Glutamatergic neuron (in vitro differentiated cells): ENCODE measurements around the gene TTC39A. TPM values are rescaled to one million over a fixed set of nuclear protein-coding genes. Genes with fewer than 3 reads are reported as not detected.

ENCODE experiments used
- DNase-seq: peaks from one replicate; pipeline ENCODE4 v3.0.0; 2022
- H3K27ac Mint-ChIP-seq: one replicate; pipeline ENCODE4 v1.8.0; 2020; ENCODE audit warnings: mild to moderate bottlenecking, mixed read lengths, inconsistent platforms; ENCODE audit not compliant: unreplicated experiment
- H3K27me3 Mint-ChIP-seq: one replicate; pipeline ENCODE4 v1.8.0; 2020; ENCODE audit warnings: mild to moderate bottlenecking, moderate library complexity, mixed read lengths, inconsistent platforms; ENCODE audit not compliant: unreplicated experiment
- H3K36me3 Mint-ChIP-seq: one replicate; pipeline ENCODE4 v1.8.0; 2020; ENCODE audit warnings: mild to moderate bottlenecking, mixed read lengths, inconsistent platforms; ENCODE audit not compliant: unreplicated experiment
- H3K4me1 Mint-ChIP-seq: one replicate; pipeline ENCODE4 v1.8.0; 2020; ENCODE audit warnings: mild to moderate bottlenecking, low read depth, mixed read lengths, inconsistent platforms; ENCODE audit not compliant: unreplicated experiment
- H3K4me3 Mint-ChIP-seq: one replicate; pipeline ENCODE4 v1.8.0; 2020; ENCODE audit warnings: mild to moderate bottlenecking, mixed read lengths, inconsistent platforms; ENCODE audit not compliant: unreplicated experiment
- H3K9me3 Mint-ChIP-seq: one replicate; pipeline ENCODE4 v1.8.0; 2020; ENCODE audit warnings: mild to moderate bottlenecking, moderate library complexity, mixed read lengths, inconsistent platforms; ENCODE audit not compliant: unreplicated experiment
- total RNA-seq: library from RNA; stranded (reverse); fragmentation: NEBNext Ultra II Directional; extraction: Animal tissue kit (Norgen Biotek cat#: 25700); gene quantifications from one replicate; pipeline ENCODE4 v1.2.1, GENCODE V29; 2021; ENCODE audit not compliant: unreplicated experiment
- TF ChIP-seq, protein P1 (sequence below): fragments of 200-600 bp; sonication (generic); IDR thresholded peaks from one replicate; pipeline ENCODE4 v1.5.0; 2021; ENCODE audit not compliant: partially characterized antibody, unreplicated experiment

TTC39A gene
- total RNA-seq, 1 donor from 2014 or later: 28.0 TPM

DNA sequence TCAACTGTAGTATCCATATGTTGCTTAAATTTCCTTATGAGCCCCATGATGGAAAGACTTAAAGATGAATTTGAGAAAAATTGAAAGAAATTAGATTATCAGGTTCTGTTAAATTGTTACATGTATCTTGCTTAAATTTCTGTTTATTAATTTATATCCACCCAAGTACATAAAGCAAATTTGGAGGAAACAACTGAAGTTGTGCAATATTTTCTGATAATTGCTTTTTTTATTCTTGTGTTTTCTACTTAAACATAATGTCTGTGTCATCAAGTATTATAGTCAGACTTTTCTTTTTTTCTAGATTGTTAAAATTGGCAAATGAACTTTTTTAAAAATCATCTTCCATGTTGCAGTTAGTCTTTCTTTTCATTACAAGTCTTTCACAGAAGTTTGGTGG, 57.4 kb downstream of the TTC39A start:
- H3K36me3 Mint-ChIP-seq: no peaks in the 10 kb centered on the region
- H3K27ac Mint-ChIP-seq: no peak overlapping the region
- H3K4me3 Mint-ChIP-seq: no peak overlapping the region
- DNase-seq: no peak
- TF ChIP-seq, protein P1, sequence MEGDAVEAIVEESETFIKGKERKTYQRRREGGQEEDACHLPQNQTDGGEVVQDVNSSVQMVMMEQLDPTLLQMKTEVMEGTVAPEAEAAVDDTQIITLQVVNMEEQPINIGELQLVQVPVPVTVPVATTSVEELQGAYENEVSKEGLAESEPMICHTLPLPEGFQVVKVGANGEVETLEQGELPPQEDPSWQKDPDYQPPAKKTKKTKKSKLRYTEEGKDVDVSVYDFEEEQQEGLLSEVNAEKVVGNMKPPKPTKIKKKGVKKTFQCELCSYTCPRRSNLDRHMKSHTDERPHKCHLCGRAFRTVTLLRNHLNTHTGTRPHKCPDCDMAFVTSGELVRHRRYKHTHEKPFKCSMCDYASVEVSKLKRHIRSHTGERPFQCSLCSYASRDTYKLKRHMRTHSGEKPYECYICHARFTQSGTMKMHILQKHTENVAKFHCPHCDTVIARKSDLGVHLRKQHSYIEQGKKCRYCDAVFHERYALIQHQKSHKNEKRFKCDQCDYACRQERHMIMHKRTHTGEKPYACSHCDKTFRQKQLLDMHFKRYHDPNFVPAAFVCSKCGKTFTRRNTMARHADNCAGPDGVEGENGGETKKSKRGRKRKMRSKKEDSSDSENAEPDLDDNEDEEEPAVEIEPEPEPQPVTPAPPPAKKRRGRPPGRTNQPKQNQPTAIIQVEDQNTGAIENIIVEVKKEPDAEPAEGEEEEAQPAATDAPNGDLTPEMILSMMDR: no peak
- H3K9me3 Mint-ChIP-seq: no peaks in the 10 kb centered on the region
- H3K4me1 Mint-ChIP-seq: peaks cover 2% of the 10 kb centered on the region
- no peaks in the 10 kb centered on the region for H3K27me3 Mint-ChIP-seq

DNA sequence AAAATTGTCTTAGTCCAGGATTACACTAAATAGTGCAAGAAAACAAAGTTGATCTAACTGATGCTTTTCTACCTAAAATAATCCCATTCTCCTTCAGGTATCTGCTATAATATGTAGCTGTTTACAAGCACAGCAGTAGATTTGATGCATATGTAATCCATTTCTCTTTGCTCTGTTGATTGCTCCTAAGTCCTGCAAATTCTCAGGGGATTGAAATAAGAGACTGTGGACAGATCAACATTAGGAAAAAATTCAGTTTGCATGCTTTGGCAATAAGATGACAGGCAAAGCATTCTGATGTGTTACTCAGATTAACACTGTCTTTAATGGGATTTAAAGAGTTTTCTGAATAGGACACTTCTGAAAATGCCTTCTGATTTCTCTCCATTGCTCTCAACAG, 59.6 kb downstream of the TTC39A start:
- Mint-ChIP-seq H3K27me3 (no peaks in the 10 kb centered on the region), H3K4me3 (no peak overlapping the region)

DNA sequence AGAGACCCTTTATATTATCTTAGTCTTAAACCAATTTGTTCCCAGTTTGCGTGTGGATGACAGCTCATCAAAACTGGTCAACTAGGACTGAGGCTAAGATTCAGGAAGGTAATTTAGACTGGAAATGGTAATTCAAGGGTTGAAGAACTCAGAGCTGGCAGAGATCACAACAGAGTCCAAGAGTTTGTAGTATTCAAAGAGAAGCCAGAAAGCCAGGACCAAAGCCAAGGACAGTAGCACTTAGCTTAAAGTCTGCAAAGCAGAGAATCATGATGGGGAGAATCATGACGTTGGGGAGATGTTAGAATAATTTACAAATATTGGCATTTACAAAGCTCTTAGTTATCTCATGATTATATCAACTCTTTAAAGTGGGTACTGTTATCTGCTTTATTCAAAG, 61.7 kb downstream of the TTC39A start:
- Mint-ChIP-seq H3K9me3 (no peaks in the 10 kb centered on the region), H3K36me3 (no peaks in the 10 kb centered on the region)

More for the DNA sequence above, 59.6 kb downstream of the TTC39A start:
- no peaks in the 10 kb centered on the region for H3K9me3 Mint-ChIP-seq
- H3K36me3 Mint-ChIP-seq: no peaks in the 10 kb centered on the region
- H3K4me1 Mint-ChIP-seq: peaks cover 2% of the 10 kb centered on the region
- TF ChIP-seq, protein P1: no peak
- H3K27ac Mint-ChIP-seq: no peak overlapping the region
- no peak for DNase-seq

DNA sequence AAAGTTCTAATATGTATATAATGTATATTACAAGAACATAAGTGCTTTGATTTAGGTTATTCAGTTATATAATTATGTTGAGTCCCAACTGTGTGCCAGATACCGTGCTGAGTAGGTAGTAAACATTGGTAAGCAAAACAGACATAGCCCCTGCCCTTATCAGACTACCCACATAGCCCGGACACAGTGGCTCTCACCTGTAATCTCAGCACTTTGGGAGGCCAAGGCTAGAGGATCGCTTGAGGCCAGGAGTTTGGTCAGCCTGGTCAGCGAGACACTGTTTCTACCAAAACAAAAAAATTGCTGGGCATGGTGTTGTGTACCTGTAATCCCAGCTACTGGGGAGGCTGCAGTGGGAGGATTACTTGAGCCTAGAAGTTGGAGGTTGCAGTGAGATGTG, 63.6 kb downstream of the TTC39A start:
- no peak for DNase-seq
- H3K9me3 Mint-ChIP-seq: no peaks in the 10 kb centered on the region
- H3K4me1 Mint-ChIP-seq: peaks cover 2% of the 10 kb centered on the region
- no peaks in the 10 kb centered on the region for H3K27me3 Mint-ChIP-seq
- H3K36me3 Mint-ChIP-seq: no peaks in the 10 kb centered on the region
- TF ChIP-seq, protein P1: no peak
- no peak overlapping the region for H3K4me3 Mint-ChIP-seq
- no peak overlapping the region for H3K27ac Mint-ChIP-seq

More for the DNA sequence above, 61.7 kb downstream of the TTC39A start:
- H3K4me3 Mint-ChIP-seq: no peak overlapping the region
- TF ChIP-seq, protein P1: no peak
- peaks cover 2% of the 10 kb centered on the region for H3K4me1 Mint-ChIP-seq
- H3K27ac Mint-ChIP-seq: no peak overlapping the region
- H3K27me3 Mint-ChIP-seq: no peaks in the 10 kb centered on the region
- no peak for DNase-seq

DNA sequence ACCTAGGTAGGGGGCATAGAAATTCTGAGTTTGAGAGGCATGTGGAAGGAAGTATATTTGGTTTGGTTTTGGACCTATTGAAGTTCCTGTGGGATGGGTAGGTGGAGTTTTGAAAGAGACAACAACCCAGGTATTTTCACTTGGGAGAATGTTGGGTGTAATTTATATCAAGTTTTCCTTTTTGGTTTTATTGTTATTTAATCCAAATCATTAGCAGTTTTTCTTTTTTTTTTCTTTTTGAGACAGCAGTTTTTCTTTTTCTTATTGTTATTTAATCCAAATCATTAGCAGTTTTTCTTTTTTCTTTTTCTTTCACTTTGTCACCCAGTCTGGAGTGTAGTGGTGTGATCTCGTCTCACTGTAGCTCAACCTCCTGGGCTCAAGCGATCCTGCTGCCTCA, 64.2 kb downstream of the TTC39A start:
- H3K27me3 Mint-ChIP-seq: no peaks in the 10 kb centered on the region
- no peaks in the 10 kb centered on the region for H3K36me3 Mint-ChIP-seq
- TF ChIP-seq, protein P1: no peak
- DNase-seq: no peak
- peaks cover 2% of the 10 kb centered on the region for H3K4me1 Mint-ChIP-seq
- no peaks in the 10 kb centered on the region for H3K9me3 Mint-ChIP-seq
- no peak overlapping the region for H3K4me3 Mint-ChIP-seq
- H3K27ac Mint-ChIP-seq: no peak overlapping the region
